ENCODE measurements around the gene F2R. TPM values are rescaled to one million over a fixed set of nuclear protein-coding genes. Genes with fewer than 3 reads are reported as not detected.

The F2R gene
- total and polyA plus RNA-seq, 2 of the 8 experiments (the other 6 are each of a cell fraction or from before 2014, with no cell fraction given): 23.8 to 29.1 TPM

DNA sequence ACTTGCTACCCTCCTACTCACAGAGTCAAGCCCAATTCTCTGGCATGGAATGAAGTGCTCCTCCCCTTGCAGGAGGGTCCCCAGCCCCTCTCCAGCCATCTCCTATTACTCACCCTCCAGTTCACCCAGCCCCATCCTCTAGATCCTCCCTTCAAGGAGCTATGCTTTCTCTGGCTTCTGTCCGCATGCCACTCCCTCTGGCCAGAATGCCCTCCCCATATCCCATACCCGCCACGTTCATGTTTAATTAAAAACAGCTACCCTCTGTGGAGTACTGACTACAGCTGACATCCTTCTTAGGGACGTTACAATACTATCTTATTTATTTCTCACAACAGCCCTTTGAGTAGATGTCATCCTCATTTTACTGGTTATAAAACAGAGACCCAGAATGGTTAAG, 3.0 kb downstream of the F2R start:
- Histone ChIP-seq H3K4me1 (replicated peaks in 1 of 4; ENCODE audit: control insufficient read depth in 3 of 4, insufficient read depth in 4 of 4, low read length in 3 of 4) (peaks cover 0 to 2% (median 0%) of the 10 kb centered on the region in 4 experiments; a peak in 2 of 7 replicates), H3K14ac (ENCODE audit: insufficient read length) (no peak overlapping the region), H3K56ac (replicated peaks; ENCODE audit: insufficient read length, low read depth, low read length) (no peak overlapping the region), H3K27ac (ENCODE audit: low read depth, low read length) (no peak overlapping the region), H3K4me3 (ENCODE audit: extremely low read depth in 1 of 4, insufficient read depth in 2 of 4, low read depth in 3 of 4, low read length in 4 of 4) (no peak overlapping the region), H3K4me2 (ENCODE audit: insufficient read depth in 1 of 2, low read depth in 2 of 2, low read length in 2 of 2) (no peak overlapping the region), H2BK120ac (replicated peaks; ENCODE audit: low read depth, low read length) (no peak overlapping the region), H2BK15ac (ENCODE audit: low read length) (no peak overlapping the region), H2AFZ (ENCODE audit: low read length) (no peak overlapping the region), H3K9me3 (ENCODE audit: insufficient read depth in 2 of 2, low read depth in 1 of 2, low read length in 1 of 2) (no peaks in the 10 kb centered on the region), H4K5ac (ENCODE audit: insufficient read length, low read depth, low read length) (no peak overlapping the region), H4K20me1 (replicated peaks in 1 of 2; ENCODE audit: control insufficient read depth in 1 of 2, insufficient read depth in 2 of 2, low read length in 2 of 2) (peaks cover 4 to 6% of the 10 kb centered on the region in 2 experiments), H3K79me1 (ENCODE audit: low read depth, low read length) (peaks cover 8% of the 10 kb centered on the region; the same call in 1 of the 2 replicates), H2AK5ac (ENCODE audit: low read depth, low read length) (no peak overlapping the region), H3K4ac (replicated peaks; ENCODE audit: insufficient read length, low read depth, low read length) (no peak overlapping the region), H4K91ac (replicated peaks; ENCODE audit: insufficient read length, low read length) (no peak overlapping the region), H3K18ac (ENCODE audit: extremely low read depth, low read length) (no peak overlapping the region), H3K23me2 (ENCODE audit: low read depth, low read length) (peaks cover 13% of the 10 kb centered on the region; the same call in 1 of the 2 replicates), H3K9ac (replicated peaks in 1 of 4; ENCODE audit: extremely low read depth in 1 of 4, low read depth in 3 of 4, low read length in 3 of 4) (no peak overlapping the region), H3K79me2 (ENCODE audit: control insufficient read depth in 1 of 2, insufficient read depth in 2 of 2, low read length in 2 of 2) (peaks cover 6 to 51% of the 10 kb centered on the region in 2 experiments), H2BK20ac (ENCODE audit: low read length) (no peak overlapping the region), H4K8ac (ENCODE audit: extremely low read depth, insufficient read depth, low read length) (no peak overlapping the region), H3K36me3 (ENCODE audit: control insufficient read depth in 2 of 4, insufficient read depth in 4 of 4, low read length in 3 of 4) (no peaks in the 10 kb centered on the region), H2BK5ac (ENCODE audit: low read depth, low read length) (no peak overlapping the region), H2BK12ac (ENCODE audit: low read depth, low read length) (no peak overlapping the region), H3K27me3 (replicated peaks in 1 of 4; ENCODE audit: control insufficient read depth in 3 of 4, extremely low read depth in 1 of 4, insufficient read depth in 3 of 4, low read length in 3 of 4) (peaks cover 5 to 18% (median 14%) of the 10 kb centered on the region in 4 experiments), H3K23ac (ENCODE audit: insufficient read length) (no peak overlapping the region)
- DNase-seq (ENCODE audit: low read depth in 1 of 2, low spot score in 2 of 2): no peak
- ChIA-PET POLR2A (ENCODE audit: partially characterized antibody) (interaction anchor here (0.6 kb wide), 1 partner anchor 198 kb away, joined by 3 read pairs; no protein-coding TSS in a partner anchor), CTCF (ENCODE audit: partially characterized antibody) (interaction anchor here (1.1 to 3.3 kb wide), 2 partner anchors 29 to 55 kb away, joined by 3 to 24 read pairs; no protein-coding TSS in a partner anchor)
- no peak for FAIRE-seq
- WGBS, 2 experiments (ENCODE audit: extremely low coverage in 1 of 2, insufficient coverage in 1 of 2, insufficient read length in 1 of 2, insufficient replicate concordance in 2 of 2, low coverage in 1 of 2, low lambda C conversion rate in 2 of 2, missing lambda C conversion rate in 1 of 2): 94% methylated on average over 4 of the region's 4 CpGs; no CpG with 5 or more reads in 1 of the 2 experiments
- TF ChIP-seq POLR2AphosphoS5 (IDR thresholded peaks at IDR 0.05; ENCODE audit: low read depth, low read length) (no peak), JUND (IDR thresholded peaks at IDR 0.05; ENCODE audit: low read length) (no peak), SIX5 (IDR thresholded peaks at IDR 0.05; ENCODE audit: low read depth, low read length) (no peak), CREB1 (IDR thresholded peaks at IDR 0.05) (no peak), TAF1 (IDR thresholded peaks at IDR 0.05; ENCODE audit: low read depth, low read length) (no peak), NANOG (IDR thresholded peaks at IDR 0.05; ENCODE audit: insufficient read depth, low read depth, low read length, poor library complexity, severe bottlenecking) (no peak), TBP (IDR thresholded peaks at IDR 0.05; ENCODE audit: low read depth, low read length) (no peak), FOSL1 (IDR thresholded peaks at IDR 0.05; ENCODE audit: insufficient read depth, low read depth, low read length) (no peak)
- TF ChIP-seq, protein P1, sequence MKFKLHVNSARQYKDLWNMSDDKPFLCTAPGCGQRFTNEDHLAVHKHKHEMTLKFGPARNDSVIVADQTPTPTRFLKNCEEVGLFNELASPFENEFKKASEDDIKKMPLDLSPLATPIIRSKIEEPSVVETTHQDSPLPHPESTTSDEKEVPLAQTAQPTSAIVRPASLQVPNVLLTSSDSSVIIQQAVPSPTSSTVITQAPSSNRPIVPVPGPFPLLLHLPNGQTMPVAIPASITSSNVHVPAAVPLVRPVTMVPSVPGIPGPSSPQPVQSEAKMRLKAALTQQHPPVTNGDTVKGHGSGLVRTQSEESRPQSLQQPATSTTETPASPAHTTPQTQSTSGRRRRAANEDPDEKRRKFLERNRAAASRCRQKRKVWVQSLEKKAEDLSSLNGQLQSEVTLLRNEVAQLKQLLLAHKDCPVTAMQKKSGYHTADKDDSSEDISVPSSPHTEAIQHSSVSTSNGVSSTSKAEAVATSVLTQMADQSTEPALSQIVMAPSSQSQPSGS (IDR thresholded peaks at IDR 0.05; ENCODE audit: low read length): no peak

Measured in H1 (cell line).